Osteoblast (primary cell): ENCODE results near the gene ASPRV1. TPM values are rescaled to one million over a fixed set of nuclear protein-coding genes. Genes with fewer than 3 reads are reported as not detected.
"Not testable (repeated sequence)": the region's sequence is repeated elsewhere in the genome, so short reads cannot be mapped to it uniquely, and the experiment has no call there.

Experiments
- DNase-seq: peaks from one replicate; pipeline ENCODE4 v3.0.0; 2011; ENCODE audit warnings: low spot score, mixed read lengths; ENCODE audit not compliant: insufficient read length; ENCODE audit errors: missing footprints
- H2AFZ ChIP-seq: 2 replicates; pipeline ENCODE4 v1.6.0; 2011; ENCODE audit warnings: mild to moderate bottlenecking, low read length
- H3K27ac ChIP-seq: 2 replicates; pipeline ENCODE4 v1.5.1; 2011; ENCODE audit warnings: mild to moderate bottlenecking, low read depth, low read length, moderate library complexity
- H3K27me3 ChIP-seq: 2 replicates; pipeline ENCODE4 v1.6.0; 2012; ENCODE audit warnings: mild to moderate bottlenecking, control low read depth, inconsistent platforms, low read length, moderate library complexity; ENCODE audit not compliant: insufficient read depth
- H3K36me3 ChIP-seq: 2 replicates; pipeline ENCODE4 v1.5.1; 2011; ENCODE audit warnings: mild to moderate bottlenecking, low read length, control low read depth, moderate library complexity; ENCODE audit not compliant: insufficient read depth
- H3K4me1 ChIP-seq: 2 replicates; pipeline ENCODE4 v1.5.1; 2011; ENCODE audit warnings: mild to moderate bottlenecking, low read length, control low read depth, moderate library complexity; ENCODE audit not compliant: insufficient read depth
- H3K4me2 ChIP-seq: 2 replicates; pipeline ENCODE4 v1.6.0; 2011; ENCODE audit warnings: mild to moderate bottlenecking, low read length; ENCODE audit not compliant: insufficient read depth
- H3K4me3 ChIP-seq: fragments of 200-600 bp; sonication (generic); 3 replicates; pipeline ENCODE4 v1.5.1; 2012; ENCODE audit warnings: mild to moderate bottlenecking, low read length, inconsistent platforms; ENCODE audit not compliant: insufficient read depth
- H3K79me2 ChIP-seq: 2 replicates; pipeline ENCODE4 v1.6.0; 2012; ENCODE audit warnings: mild to moderate bottlenecking, low read length, control low read depth, inconsistent platforms; ENCODE audit not compliant: insufficient read depth
- H3K9me3 ChIP-seq: 2 replicates; pipeline ENCODE4 v1.5.1; 2011; ENCODE audit warnings: low read depth, low read length, control low read depth
- H4K20me1 ChIP-seq: 2 replicates; pipeline ENCODE4 v1.6.0; 2012; ENCODE audit warnings: mild to moderate bottlenecking, low read length, control low read depth; ENCODE audit not compliant: insufficient read depth
- total RNA-seq: library from RNA; depleted of rRNA; stranded (reverse); fragments of >200 nt; gene quantifications from 2 replicates; pipeline ENCODE4 v1.2.3, GENCODE V29; 2012
- TF ChIP-seq, protein P1 (sequence below): IDR thresholded peaks from 2 replicates; pipeline ENCODE4 v1.5.1; 2011; ENCODE audit warnings: mild to moderate bottlenecking, low read depth, low read length, moderate library complexity; ENCODE audit errors: extremely low read depth

Gene ASPRV1
- total RNA-seq, 1 donor, result 0.72 TPM

GRCh38 chr2:70003093-70003830 is 41.8 kb upstream of the ASPRV1 start:
- no peak overlapping the region for H2AFZ ChIP-seq
- peak; percentile 56 for DNase-seq
- TF ChIP-seq, protein P1, sequence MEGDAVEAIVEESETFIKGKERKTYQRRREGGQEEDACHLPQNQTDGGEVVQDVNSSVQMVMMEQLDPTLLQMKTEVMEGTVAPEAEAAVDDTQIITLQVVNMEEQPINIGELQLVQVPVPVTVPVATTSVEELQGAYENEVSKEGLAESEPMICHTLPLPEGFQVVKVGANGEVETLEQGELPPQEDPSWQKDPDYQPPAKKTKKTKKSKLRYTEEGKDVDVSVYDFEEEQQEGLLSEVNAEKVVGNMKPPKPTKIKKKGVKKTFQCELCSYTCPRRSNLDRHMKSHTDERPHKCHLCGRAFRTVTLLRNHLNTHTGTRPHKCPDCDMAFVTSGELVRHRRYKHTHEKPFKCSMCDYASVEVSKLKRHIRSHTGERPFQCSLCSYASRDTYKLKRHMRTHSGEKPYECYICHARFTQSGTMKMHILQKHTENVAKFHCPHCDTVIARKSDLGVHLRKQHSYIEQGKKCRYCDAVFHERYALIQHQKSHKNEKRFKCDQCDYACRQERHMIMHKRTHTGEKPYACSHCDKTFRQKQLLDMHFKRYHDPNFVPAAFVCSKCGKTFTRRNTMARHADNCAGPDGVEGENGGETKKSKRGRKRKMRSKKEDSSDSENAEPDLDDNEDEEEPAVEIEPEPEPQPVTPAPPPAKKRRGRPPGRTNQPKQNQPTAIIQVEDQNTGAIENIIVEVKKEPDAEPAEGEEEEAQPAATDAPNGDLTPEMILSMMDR, result no peak

DNA sequence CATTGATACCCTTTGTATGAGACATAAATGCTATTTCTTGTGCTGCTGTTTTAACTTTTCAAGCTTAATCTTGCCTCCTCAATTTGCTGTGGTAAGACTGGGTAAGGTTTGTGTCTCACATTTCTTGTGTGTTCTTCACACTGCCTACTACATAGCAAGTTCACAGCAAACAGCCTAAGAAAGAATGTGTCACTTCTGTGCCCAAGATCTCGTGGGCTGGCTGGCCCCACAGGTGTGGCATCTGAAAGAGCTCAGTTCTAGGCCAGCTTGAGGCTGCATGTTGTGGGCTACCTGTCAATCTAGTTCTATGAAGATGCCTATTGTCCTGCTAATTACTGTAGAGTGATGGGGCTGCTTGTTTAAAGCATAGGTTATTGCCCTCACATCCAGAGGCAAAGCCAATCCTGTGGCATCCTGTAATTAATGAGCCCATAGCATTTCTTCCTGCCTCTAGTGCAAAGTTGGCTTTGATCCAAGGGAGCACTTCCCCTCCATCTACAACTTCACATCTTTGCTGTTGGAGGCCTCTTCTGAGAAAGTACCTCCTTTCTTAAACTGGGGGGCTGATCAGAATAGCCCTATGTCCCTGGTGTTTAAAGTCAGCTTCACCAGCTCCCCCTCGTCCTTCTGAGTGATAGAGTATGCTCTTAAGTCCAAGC is 40.9 kb upstream of the ASPRV1 start:
- Histone ChIP-seq H3K79me2 (no peaks in the 10 kb centered on the region), H3K4me2 (no peak overlapping the region), H3K4me3 (no peak overlapping the region), H3K4me1 (peaks cover 2% of the 10 kb centered on the region), H3K27me3 (no peaks in the 10 kb centered on the region), H3K36me3 (no peaks in the 10 kb centered on the region), H2AFZ (no peak overlapping the region), H3K27ac (no peak overlapping the region), H3K9me3 (no peaks in the 10 kb centered on the region), H4K20me1 (no peaks in the 10 kb centered on the region)
- no peak for DNase-seq
- TF ChIP-seq, protein P1, result no peak

More at GRCh38 chr2:70003093-70003830, 41.8 kb upstream of the ASPRV1 start:
- Histone ChIP-seq H3K27me3 (no peaks in the 10 kb centered on the region), H4K20me1 (no peaks in the 10 kb centered on the region), H3K79me2 (no peaks in the 10 kb centered on the region), H3K4me3 (no peak overlapping the region), H3K36me3 (no peaks in the 10 kb centered on the region), H3K4me1 (no peaks in the 10 kb centered on the region), H3K4me2 (no peak overlapping the region), H3K9me3 (no peaks in the 10 kb centered on the region), H3K27ac (no peak overlapping the region)

- H3K27ac ChIP-seq, H3K4me3 ChIP-seq, H3K79me2 ChIP-seq, H3K9me3 ChIP-seq, H4K20me1 ChIP-seq, H3K4me1 ChIP-seq, H3K27me3 ChIP-seq, H2AFZ ChIP-seq, DNase-seq, H3K4me2 ChIP-seq, H3K36me3 ChIP-seq: not testable (repeated sequence)
Observed at GRCh38 chr2:70000529-70000928, 39.1 kb upstream of the ASPRV1 start.

GRCh38 chr2:69998761-69999160 is 37.3 kb upstream of the ASPRV1 start:
- no peak for DNase-seq
- H3K27ac ChIP-seq, result no peak overlapping the region
- H3K27me3 ChIP-seq, result no peaks in the 10 kb centered on the region
- TF ChIP-seq, protein P1, result no peak
- no peaks in the 10 kb centered on the region for H3K9me3 ChIP-seq
- no peaks in the 10 kb centered on the region for H3K36me3 ChIP-seq
- no peaks in the 10 kb centered on the region for H4K20me1 ChIP-seq
- H2AFZ ChIP-seq, result no peak overlapping the region
- H3K4me1 ChIP-seq, result peaks cover 5% of the 10 kb centered on the region
- H3K79me2 ChIP-seq, result no peaks in the 10 kb centered on the region
- H3K4me3 ChIP-seq, result no peak overlapping the region
- H3K4me2 ChIP-seq, result no peak overlapping the region
